WTC11 (cell line): ENCODE results near the gene SLC8A1.

Experiments
- GRHL2 ChIP-seq: fragments of 250-450 bp; sonication (Bioruptor Pico); IDR thresholded peaks from 2 replicates; pipeline ENCODE4 v1.8.0; 2022; ENCODE audit warnings: mild to moderate bottlenecking, moderate library complexity; ENCODE audit not compliant: insufficient replicate concordance, severe bottlenecking
- TF ChIP-seq, protein P1 (sequence below): fragments of 200-600 bp; IDR thresholded peaks from 2 replicates; pipeline ENCODE4 v1.8.0; 2022; ENCODE audit warnings: antibody characterized with exemption
- TF ChIP-seq, protein P2 (sequence below): sonication (generic); formaldehyde crosslinking; conservative IDR thresholded peaks from 2 replicates; pipeline ENCODE4 v1.8.1; 2022; ENCODE audit warnings: mild to moderate bottlenecking, missing genetic modification reagents

DNA sequence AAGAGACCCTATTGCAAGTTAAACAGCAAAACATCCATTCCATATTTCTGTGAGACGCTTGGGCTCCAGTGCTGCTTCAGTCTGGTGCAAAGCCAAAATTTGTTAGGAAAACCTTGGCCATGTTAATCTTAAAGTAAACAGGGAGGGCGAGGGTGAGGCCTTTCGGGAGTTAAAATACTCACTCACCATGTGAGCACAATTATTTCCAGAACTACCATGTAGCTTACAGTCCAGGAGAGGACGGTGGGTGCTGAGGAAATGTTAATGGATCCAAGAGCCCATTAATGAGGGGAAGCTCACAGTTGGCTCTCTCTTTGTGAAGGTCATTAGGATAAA lies 286.4 kb downstream of the SLC8A1 start:
- TF ChIP-seq, protein P1, sequence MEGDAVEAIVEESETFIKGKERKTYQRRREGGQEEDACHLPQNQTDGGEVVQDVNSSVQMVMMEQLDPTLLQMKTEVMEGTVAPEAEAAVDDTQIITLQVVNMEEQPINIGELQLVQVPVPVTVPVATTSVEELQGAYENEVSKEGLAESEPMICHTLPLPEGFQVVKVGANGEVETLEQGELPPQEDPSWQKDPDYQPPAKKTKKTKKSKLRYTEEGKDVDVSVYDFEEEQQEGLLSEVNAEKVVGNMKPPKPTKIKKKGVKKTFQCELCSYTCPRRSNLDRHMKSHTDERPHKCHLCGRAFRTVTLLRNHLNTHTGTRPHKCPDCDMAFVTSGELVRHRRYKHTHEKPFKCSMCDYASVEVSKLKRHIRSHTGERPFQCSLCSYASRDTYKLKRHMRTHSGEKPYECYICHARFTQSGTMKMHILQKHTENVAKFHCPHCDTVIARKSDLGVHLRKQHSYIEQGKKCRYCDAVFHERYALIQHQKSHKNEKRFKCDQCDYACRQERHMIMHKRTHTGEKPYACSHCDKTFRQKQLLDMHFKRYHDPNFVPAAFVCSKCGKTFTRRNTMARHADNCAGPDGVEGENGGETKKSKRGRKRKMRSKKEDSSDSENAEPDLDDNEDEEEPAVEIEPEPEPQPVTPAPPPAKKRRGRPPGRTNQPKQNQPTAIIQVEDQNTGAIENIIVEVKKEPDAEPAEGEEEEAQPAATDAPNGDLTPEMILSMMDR, result no peak
- no peak for TF ChIP-seq GRHL2 (CRISPR knock-in tag)
- TF ChIP-seq, protein P2, sequence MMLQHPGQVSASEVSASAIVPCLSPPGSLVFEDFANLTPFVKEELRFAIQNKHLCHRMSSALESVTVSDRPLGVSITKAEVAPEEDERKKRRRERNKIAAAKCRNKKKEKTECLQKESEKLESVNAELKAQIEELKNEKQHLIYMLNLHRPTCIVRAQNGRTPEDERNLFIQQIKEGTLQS, result no peak
